ENCODE measurements around the gene UBL4B.

DNA sequence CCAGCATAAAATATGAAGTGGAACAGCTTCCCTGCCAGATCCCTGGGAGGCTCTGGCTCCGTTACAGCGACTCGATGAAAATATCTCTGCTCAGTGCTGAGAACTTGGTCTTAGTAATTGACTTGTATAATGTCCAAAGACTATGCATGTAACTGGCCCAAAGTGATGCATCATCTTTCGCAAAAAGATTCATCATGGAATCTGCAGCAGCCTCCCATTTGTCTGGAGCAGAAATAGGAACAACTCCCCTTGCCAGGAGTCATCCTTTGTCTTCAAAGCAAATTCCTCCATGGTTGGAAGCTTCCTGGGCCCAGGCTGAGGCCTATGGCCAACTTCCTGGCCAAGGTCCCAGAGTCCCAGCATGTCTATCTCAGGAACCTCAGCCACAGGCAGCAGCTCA, 21.2 kb downstream of the UBL4B start:
- TF ChIP-seq USF1 (IDR thresholded peaks at IDR 0.05) (no peak), MAX (IDR thresholded peaks at IDR 0.05) (no peak), TAF1 (IDR thresholded peaks at IDR 0.05; ENCODE audit: low read depth) (no peak), CREB1 (IDR thresholded peaks at IDR 0.05; ENCODE audit: low read depth) (no peak), RAD21 (IDR thresholded peaks at IDR 0.05; ENCODE audit: low read depth) (no peak), EP300 (IDR thresholded peaks at IDR 0.05; ENCODE audit: borderline replicate concordance) (no peak), YY1 (IDR thresholded peaks at IDR 0.05; ENCODE audit: low read depth) (no peak)
